ENCODE data around the gene PPP2R2C. TPM values are rescaled to one million over a fixed set of nuclear protein-coding genes. Genes with fewer than 3 reads are reported as not detected.

Gene PPP2R2C
- total and polyA plus RNA-seq, 10 donors: 0.07 to 1.3 (median 0.23) TPM; not detected in 1

DNA sequence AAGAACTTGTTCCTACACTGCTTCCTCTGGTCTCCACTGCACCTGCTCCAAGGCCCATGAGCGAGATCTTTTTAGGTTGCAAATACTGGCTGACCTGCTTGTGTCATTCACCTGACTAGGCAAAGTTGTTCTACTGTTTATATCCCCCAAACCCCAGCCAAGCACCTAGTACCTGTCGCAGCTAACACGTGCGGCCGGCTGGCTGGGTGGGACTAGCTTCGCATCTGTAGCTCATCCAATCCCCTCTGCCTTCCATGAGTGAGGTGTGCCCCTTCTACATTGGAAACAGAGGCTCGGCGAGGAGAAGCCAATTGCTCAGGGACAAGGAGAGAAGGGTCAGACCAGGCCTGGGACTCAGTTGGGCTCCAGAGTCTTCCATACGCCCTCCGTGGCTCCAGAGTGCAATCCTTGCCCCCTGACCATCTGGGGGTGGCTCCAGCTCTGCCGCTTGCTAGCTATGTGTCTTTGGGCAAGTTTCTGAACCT, 116.3 kb downstream of the PPP2R2C start:
- intact Hi-C loops (cut with DNase I; ENCODE audit: low total_unique reads): no loop called here
- H3K9me3 ChIP-seq: no peaks in the 10 kb centered on the region
- H3K27ac ChIP-seq: no peak overlapping the region
- peaks cover 0 to 3% (median 0%) of the 10 kb centered on the region in 6 donors for H3K4me1 ChIP-seq
- no peak for DNase-seq
- H3K4me3 ChIP-seq: no peak overlapping the region
- peaks cover 0 to 62% (median 0%) of the 10 kb centered on the region in 7 donors for H3K27me3 ChIP-seq (replicated peaks in 1 of 7)
- WGBS, 5 donors: 79 to 85% (median 84%) methylated on average over 11 of the region's 11 CpGs
- TF ChIP-seq CTCF (IDR thresholded peaks at IDR 0.05 in 8 of 11, conservative IDR thresholded peaks at IDR 0.05 in 3 of 11): no peak
- no peak for TF ChIP-seq POLR2A (IDR thresholded peaks at IDR 0.05)
- TF ChIP-seq POLR2AphosphoS5 (IDR thresholded peaks at IDR 0.05): no peak
- H3K36me3 ChIP-seq: no peaks in the 10 kb centered on the region

DNA sequence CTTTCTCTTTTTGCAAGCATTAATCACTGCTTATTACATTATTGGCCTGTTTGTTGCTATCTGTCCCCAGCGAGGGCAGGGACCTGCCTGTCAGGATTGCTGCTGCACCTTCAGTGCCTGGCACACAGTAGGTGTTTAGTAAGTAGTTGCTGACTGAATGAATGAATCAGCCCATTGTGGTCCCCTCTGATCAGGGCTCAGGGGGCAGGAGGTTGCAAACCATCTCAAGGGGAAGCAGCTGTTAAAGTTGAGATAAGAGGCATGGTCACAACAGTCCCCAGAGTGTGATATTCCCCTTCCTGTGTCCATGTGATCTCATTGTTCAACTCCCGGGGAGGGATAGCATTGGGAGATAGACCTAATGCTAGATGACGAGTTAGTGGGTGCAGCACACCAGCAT, 117.4 kb downstream of the PPP2R2C start:
- H3K27me3 ChIP-seq (replicated peaks in 1 of 7): peaks cover 0 to 61% (median 2%) of the 10 kb centered on the region in 7 donors
- intact Hi-C loops (cut with DNase I; ENCODE audit: low total_unique reads): no loop called here
- no peak overlapping the region for H3K27ac ChIP-seq
- peaks cover 0 to 3% (median 0%) of the 10 kb centered on the region in 6 donors for H3K4me1 ChIP-seq
- H3K4me3 ChIP-seq: no peak overlapping the region
- no peaks in the 10 kb centered on the region for H3K36me3 ChIP-seq
- H3K9me3 ChIP-seq: no peaks in the 10 kb centered on the region
- no peak for DNase-seq
- 11 to 45% (median 33%) methylated on average over 3 of the region's 3 CpGs for WGBS, 5 donors
- TF ChIP-seq POLR2AphosphoS5 (IDR thresholded peaks at IDR 0.05) (peak in 1 of 3 donors; percentile 57), POLR2A (IDR thresholded peaks at IDR 0.05) (no peak), CTCF (IDR thresholded peaks at IDR 0.05 in 8 of 11, conservative IDR thresholded peaks at IDR 0.05 in 3 of 11) (no peak)

DNA sequence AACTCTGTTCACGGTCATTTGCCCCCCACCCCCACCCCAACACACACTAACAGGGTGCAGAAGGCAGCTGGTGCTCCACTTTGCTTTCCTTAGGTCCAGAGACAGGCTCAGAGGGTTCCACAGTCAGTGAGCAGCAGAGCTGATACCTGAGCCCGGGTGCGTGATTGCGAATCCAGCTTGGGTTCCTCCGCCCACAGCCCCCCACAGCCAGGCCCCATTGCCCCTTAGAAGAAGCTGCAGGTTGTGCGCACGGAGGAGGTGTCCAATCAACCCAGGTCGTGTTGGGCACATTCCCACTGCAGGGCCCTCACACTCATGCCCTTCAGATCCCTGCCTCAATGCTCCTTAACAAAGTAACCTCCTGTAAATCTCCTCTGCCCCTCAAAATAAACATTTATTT, 117.8 kb downstream of the PPP2R2C start:
- DNase-seq: no peak
- H3K36me3 ChIP-seq: no peaks in the 10 kb centered on the region
- H3K27ac ChIP-seq: no peak overlapping the region
- intact Hi-C loops (cut with DNase I; ENCODE audit: low total_unique reads): no loop called here
- peaks cover 0 to 61% (median 4%) of the 10 kb centered on the region in 7 donors for H3K27me3 ChIP-seq (replicated peaks in 1 of 7)
- 54 to 73% (median 57%) methylated on average over 8 of the region's 8 CpGs for WGBS, 5 donors
- H3K4me3 ChIP-seq: no peak overlapping the region
- H3K9me3 ChIP-seq: no peaks in the 10 kb centered on the region
- TF ChIP-seq CTCF (IDR thresholded peaks at IDR 0.05 in 8 of 11, conservative IDR thresholded peaks at IDR 0.05 in 3 of 11): no peak
- no peak for TF ChIP-seq POLR2A (IDR thresholded peaks at IDR 0.05)
- no peak for TF ChIP-seq POLR2AphosphoS5 (IDR thresholded peaks at IDR 0.05)
- H3K4me1 ChIP-seq: peaks cover 0 to 3% (median 0%) of the 10 kb centered on the region in 6 donors

- WGBS, 5 donors: 46 to 60% (median 57%) methylated on average over 15 of the region's 15 CpGs
- no peak overlapping the region for H3K4me3 ChIP-seq
- intact Hi-C loops (cut with DNase I; ENCODE audit: low total_unique reads): no loop called here
- H3K27me3 ChIP-seq (replicated peaks in 1 of 7): peaks cover 0 to 62% (median 4%) of the 10 kb centered on the region in 7 donors
- no peak for DNase-seq
- H3K4me1 ChIP-seq: peaks cover 0 to 3% (median 0%) of the 10 kb centered on the region in 6 donors
- H3K27ac ChIP-seq: no peak overlapping the region
- no peaks in the 10 kb centered on the region for H3K9me3 ChIP-seq
- H3K36me3 ChIP-seq: no peaks in the 10 kb centered on the region
- TF ChIP-seq CTCF (IDR thresholded peaks at IDR 0.05 in 8 of 11, conservative IDR thresholded peaks at IDR 0.05 in 3 of 11): no peak
- no peak for TF ChIP-seq POLR2AphosphoS5 (IDR thresholded peaks at IDR 0.05)
- TF ChIP-seq POLR2A (IDR thresholded peaks at IDR 0.05): no peak
Observed at GRCh38 chr4:6354119-6354518, 118.3 kb downstream of the PPP2R2C start.
